HG02943 (cell line): ENCODE results near the gene DDX10.

Source experiments
- ATAC-seq: cut with Tn5 transposase; IDR thresholded peaks from one replicate; pipeline ENCODE4 v1.9.1; 2021; ENCODE audit warnings: mild to moderate bottlenecking, low read depth, moderate library complexity; ENCODE audit not compliant: unreplicated experiment

The DDX10 gene

GRCh38 chr11:108961095-108961494, 296.2 kb downstream of the DDX10 start:
- ATAC-seq = no peak

- ATAC-seq = no peak
Measured at GRCh38 chr11:108963118-108963517, 298.2 kb downstream of the DDX10 start.

DNA sequence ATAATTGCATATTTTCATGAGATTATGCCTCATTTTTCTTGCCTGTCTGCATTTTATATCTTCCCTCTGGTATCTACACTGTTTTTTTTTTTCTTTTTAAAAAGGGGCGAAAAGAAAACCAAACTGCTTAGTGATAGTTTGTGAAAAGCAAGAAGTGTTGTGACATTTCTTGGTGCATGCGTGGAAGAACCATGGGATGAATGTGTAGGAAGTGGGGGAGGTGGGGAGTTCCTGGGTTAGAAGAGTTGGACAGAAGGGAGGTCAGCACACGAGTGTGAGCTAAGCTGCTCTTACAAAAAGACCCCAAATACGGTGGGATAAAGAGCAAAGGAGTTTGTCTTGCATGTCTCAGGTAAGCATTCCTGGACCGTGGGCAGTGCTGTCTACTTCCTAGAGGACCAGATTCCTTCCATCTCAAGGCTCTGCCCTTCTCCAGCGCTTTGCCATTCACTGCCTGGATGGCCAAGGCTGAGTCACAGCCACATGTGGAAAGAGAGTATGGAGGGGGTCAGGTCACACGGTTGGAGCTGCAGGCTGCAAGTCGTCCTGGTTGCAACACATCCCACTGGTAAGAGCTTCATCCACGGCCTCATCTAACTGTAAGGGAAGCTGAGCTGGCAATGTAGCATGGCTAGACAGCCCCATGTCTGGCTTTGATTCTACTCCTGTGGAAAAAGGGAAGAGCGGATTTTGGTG, 300.6 kb downstream of the DDX10 start:
- no peak for ATAC-seq

- no peak for ATAC-seq
Measured at GRCh38 chr11:108966206-108966605, 301.3 kb downstream of the DDX10 start.

- ATAC-seq = no peak
Measured at GRCh38 chr11:108966978-108967377, 302.1 kb downstream of the DDX10 start.

DNA sequence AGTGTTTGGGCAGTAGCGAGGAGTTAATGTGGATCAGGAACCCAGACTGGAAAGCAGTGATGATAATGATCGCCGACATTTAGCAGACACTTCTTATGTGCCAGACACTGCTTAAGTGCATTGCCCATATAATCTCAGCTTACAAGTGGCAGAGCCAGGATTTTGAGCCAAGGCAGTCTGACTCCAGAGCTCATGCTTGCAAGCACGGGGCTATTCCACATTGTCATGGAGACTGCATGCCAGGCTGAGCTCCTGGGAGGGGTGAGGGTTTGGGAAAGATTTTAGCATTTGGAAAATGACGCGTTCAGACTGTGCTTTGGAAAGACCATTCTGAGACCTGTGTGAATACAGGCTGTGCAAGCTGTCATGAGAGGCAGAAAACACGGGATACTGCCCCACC, 302.7 kb downstream of the DDX10 start:
- ATAC-seq = no peak

DNA sequence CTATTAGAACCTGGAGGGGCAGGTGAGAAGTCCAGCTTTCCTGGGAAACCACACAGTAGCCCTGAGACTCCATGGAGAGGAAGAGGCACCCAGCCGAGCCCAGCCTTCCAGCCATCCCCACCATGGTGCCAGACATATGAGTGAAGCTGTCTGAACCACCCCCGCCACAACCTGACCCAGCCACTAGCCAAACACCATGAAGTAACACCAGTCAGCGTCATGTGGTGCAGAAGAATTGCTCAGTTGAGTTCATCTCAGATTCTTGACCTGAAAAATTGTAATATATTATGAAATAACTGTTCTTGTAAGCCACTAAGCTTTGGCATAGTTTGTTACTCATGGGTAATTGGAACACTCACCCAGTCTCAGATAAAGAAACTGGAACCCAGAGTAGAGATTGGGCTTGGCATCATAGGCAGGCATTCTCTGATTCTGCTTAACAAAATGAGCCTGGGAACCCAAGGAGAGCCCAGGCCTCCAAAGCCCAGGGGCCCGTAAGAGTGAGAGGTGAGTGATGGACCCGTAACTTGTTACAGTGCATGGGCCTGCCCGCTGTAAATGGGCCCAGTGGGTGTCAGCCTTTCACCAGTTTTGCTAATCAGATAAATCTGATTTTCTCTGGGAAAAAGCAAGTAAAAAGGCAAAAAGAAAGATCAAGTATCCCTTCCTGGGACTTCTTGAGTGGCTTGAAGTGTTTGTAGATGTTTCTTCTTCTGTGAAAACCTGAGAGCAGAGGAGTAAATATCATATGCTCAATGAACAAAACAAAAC, 305.5 kb downstream of the DDX10 start:
- ATAC-seq = no peak

- no peak for ATAC-seq
Measured at GRCh38 chr11:108973402-108974162, 308.7 kb downstream of the DDX10 start.

DNA sequence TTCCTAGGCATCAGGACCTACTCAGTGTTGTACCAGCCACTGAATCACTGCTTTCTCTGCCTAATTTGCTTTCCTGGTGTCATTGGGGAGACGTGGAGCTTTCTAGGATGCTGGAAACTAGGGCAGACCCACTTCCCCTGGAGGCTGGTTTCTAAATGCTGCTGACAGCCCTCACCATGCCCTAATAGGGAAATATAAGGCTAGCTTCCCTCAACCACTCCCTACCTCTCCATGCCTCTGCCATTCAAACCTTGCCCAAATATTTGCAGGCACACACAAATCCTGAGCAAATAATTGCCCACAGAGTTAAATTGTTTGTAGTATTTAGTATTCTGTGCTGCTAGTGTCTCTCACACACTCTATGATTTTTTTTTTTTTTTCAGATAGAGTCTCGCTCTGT, 310.2 kb downstream of the DDX10 start:
- ATAC-seq = no peak

DNA sequence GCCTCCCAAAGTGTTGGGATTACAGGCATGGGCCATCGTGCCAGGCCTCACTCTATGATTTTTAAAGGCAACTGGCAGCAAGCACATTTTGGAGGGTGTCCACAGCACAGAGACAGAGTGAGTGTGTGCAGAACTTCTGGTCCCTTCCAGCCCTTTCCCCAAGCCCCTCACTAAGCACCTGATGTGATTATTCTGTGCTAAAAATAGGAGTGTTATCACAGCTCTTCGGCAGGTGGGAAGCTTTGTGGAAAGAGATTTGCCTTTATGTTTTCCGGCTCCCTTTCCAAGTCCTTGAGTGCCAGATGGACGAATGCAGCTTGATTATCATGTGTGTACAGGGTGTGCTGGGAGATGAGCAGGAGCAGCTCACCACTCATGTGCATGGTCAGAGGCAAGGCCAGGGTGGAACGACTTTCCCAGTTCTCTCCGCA, 310.8 kb downstream of the DDX10 start:
- no peak for ATAC-seq

DNA sequence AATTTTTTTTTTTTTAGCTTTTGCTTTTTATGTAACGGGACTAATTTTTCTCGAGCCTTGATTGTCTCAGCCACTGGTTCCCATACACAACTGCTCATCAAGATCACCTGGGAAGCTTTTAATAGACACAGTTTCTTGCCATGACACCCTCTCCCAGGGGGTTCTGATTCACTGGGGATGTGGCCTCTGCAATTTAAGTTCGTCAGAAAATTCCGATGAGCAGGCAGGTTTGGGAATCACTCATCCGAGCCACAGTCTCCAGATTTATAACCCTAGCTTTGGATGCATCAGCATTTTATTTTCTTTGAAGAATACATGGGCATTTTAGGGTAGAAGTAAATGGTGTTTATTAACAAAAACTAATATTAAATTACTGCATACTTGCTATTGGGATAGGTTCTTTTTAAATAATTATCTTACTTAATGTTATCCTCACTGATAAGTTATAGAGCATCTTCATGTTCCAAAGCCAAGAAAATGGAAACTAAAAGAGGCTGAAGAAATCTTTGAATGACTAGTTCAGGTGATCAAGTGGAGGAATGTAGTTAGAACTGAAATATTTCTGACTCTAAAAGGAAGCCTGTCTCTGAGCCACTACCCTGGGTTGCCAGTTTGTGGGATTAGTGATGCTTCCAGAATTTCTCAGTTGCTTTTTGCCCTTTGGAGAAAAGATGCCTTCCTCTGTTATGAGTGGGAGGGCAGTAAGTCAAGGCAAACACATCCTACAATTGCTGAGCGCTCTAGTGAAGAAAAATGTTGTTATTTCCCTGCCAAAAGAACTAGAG, 319.0 kb downstream of the DDX10 start:
- no peak for ATAC-seq

GRCh38 chr11:108984523-108984922, 319.7 kb downstream of the DDX10 start:
- no peak for ATAC-seq

GRCh38 chr11:108985236-108985944, 320.5 kb downstream of the DDX10 start:
- no peak for ATAC-seq

DNA sequence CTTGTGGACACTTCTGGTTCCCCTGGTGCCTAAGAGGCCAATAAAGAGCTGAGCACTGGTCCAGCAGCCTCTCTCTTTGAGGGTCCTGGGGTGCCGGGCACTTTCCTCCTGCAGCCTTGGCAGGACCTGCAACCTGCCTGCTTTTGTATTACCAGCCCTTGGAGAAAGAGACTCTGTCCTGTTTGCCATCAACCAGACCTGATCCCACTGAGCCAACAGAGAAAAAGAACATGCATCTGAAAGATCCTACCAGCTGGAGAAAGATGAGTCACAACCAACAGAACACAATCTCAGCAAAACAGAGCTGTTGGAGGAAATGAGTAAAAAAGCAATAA, 321.0 kb downstream of the DDX10 start:
- ATAC-seq = no peak
